Endothelial cell of umbilical vein (primary cell): ENCODE measurements around the gene OR8J1. TPM values are rescaled to one million over a fixed set of nuclear protein-coding genes. Genes with fewer than 3 reads are reported as not detected.

Experiments used
- BruUV-seq: library from RNA; stranded (reverse); fragments of 400-500 nt; replicated peaks from 2 replicates; lab custom pipeline; 2021; lab: Mats Ljungman, UMichigan
- CTCF ChIA-PET: fragments of 300-600, 350-600 bp; sonication (Branson Sonifier 250); formaldehyde crosslinking; loops from one replicate; lab custom pipeline; 2021; ENCODE audit warnings: antibody characterized with exemption, inconsistent platforms; lab: Charles Lee
- POLR2A ChIA-PET: fragments of 300-600, 350-600 bp; sonication (Branson Sonifier 250); formaldehyde crosslinking; loops from one replicate; lab custom pipeline; 2021; ENCODE audit warnings: antibody characterized with exemption, inconsistent platforms; lab: Charles Lee
- DNase-seq: peaks from one replicate; pipeline ENCODE4 v3.0.0-alpha.2; 2011; ENCODE audit warnings: low read depth, low spot score
- FAIRE-seq: peaks from 2 replicates; lab custom pipeline; 2011; peaks lifted over from hg19 to GRCh38; lab: Jason Lieb, UNC
- H2AFZ ChIP-seq: 2 replicates; pipeline ENCODE4 v1.6.0; 2012; ENCODE audit warnings: low read depth, low read length, control low read depth, inconsistent platforms
- H3K27ac ChIP-seq: 2 replicates; pipeline ENCODE4 v1.5.1; 2011; ENCODE audit warnings: low read depth, mild to moderate bottlenecking, control low read depth, low read length, moderate library complexity; ENCODE audit not compliant: insufficient read depth
- H3K27me3 ChIP-seq, 2 experiments: 2 replicates each; pipeline versions ENCODE4 v1.6.0 to v1.6.1; 2011; ENCODE audit warnings: low read length in 2 of 2, mixed read lengths in 1 of 2; ENCODE audit not compliant: control insufficient read depth in 2 of 2, insufficient read depth in 2 of 2
- H3K36me3 ChIP-seq, 2 experiments: 2 replicates in 1 of 2; 3 replicates in 1 of 2; pipeline ENCODE4 v1.5.1; 2011; ENCODE audit warnings: low read length in 2 of 2, mild to moderate bottlenecking in 1 of 2, moderate library complexity in 1 of 2; ENCODE audit not compliant: control insufficient read depth in 2 of 2, insufficient read depth in 2 of 2; ENCODE audit errors: extremely low read depth in 1 of 2
- H3K4me1 ChIP-seq: 3 replicates; pipeline ENCODE4 v1.5.1; 2011; ENCODE audit warnings: mild to moderate bottlenecking, low read length; ENCODE audit not compliant: control insufficient read depth, insufficient read depth; ENCODE audit errors: extremely low read depth
- H3K4me2 ChIP-seq: 2 replicates; pipeline ENCODE4 v1.6.1; 2011; ENCODE audit warnings: low read length, control low read depth, mixed read lengths; ENCODE audit not compliant: insufficient read depth
- H3K4me3 ChIP-seq, 3 experiments: fragments of 200-600 bp in 1 of 3; sonication (generic), shearing (Covaris generic) in 1 of 3; replicated peaks in 1 of 3; 2 replicates each; pipeline ENCODE4 v1.5.1; 2011 to 2016; ENCODE audit warnings: control low read depth in 3 of 3, low read length in 3 of 3, mild to moderate bottlenecking in 2 of 3, inconsistent platforms in 1 of 3, low read depth in 1 of 3, moderate library complexity in 1 of 3; ENCODE audit not compliant: insufficient read depth in 1 of 3
- H3K79me2 ChIP-seq: 2 replicates; pipeline ENCODE4 v1.6.0; 2012; ENCODE audit warnings: low read length, inconsistent platforms; ENCODE audit not compliant: control insufficient read depth, insufficient read depth
- H3K9ac ChIP-seq: replicated peaks from 2 replicates; pipeline ENCODE3; 2011; ENCODE audit warnings: low read length, control low read depth; ENCODE audit not compliant: insufficient read depth; ENCODE audit errors: extremely low read depth
- H3K9me1 ChIP-seq: replicated peaks from 3 replicates; pipeline ENCODE4 v1.6.0; 2011; ENCODE audit warnings: mild to moderate bottlenecking, low read length; ENCODE audit not compliant: control insufficient read depth, insufficient read depth; ENCODE audit errors: extremely low read depth
- H3K9me3 ChIP-seq: replicated peaks from 2 replicates; pipeline ENCODE4 v1.5.1; 2012; ENCODE audit warnings: low read length, inconsistent platforms; ENCODE audit not compliant: control insufficient read depth, insufficient read depth
- H4K20me1 ChIP-seq: replicated peaks from 2 replicates; pipeline ENCODE3; 2011; ENCODE audit warnings: mild to moderate bottlenecking, low read length; ENCODE audit not compliant: control insufficient read depth, insufficient read depth; ENCODE audit errors: extremely low read depth
- EZH2 ChIP-seq: IDR thresholded peaks from 2 replicates; pipeline ENCODE4 v1.6.1; 2012; ENCODE audit warnings: borderline replicate concordance, low read depth, mild to moderate bottlenecking, moderate library complexity, low read length, inconsistent platforms; ENCODE audit not compliant: severe bottlenecking
- FOS ChIP-seq: IDR thresholded peaks from 2 replicates; pipeline ENCODE4 v1.6.1; 2011; ENCODE audit warnings: mild to moderate bottlenecking, low read length, moderate library complexity, borderline replicate concordance; ENCODE audit not compliant: insufficient read depth
- GATA2 ChIP-seq: IDR thresholded peaks from 2 replicates; pipeline ENCODE4 v1.7.0; 2011; ENCODE audit warnings: low read depth, mild to moderate bottlenecking, moderate library complexity, mixed read lengths, low read length; ENCODE audit not compliant: insufficient read length, insufficient read depth
- JUN ChIP-seq: IDR thresholded peaks from 2 replicates; pipeline ENCODE4 v1.6.1; 2011; ENCODE audit warnings: borderline replicate concordance, low read depth; ENCODE audit not compliant: insufficient read length, insufficient read depth
- MYC ChIP-seq: IDR thresholded peaks from one replicate; pipeline ENCODE4 v1.6.1; 2011; ENCODE audit warnings: mild to moderate bottlenecking, low read depth, low read length
- POLR2AphosphoS5 ChIP-seq: IDR thresholded peaks from 2 replicates; pipeline ENCODE4 v1.6.1; 2012; ENCODE audit warnings: low read depth, mild to moderate bottlenecking, control low read depth, low read length, moderate library complexity; ENCODE audit not compliant: insufficient read depth
- dilution Hi-C: fragments of 300-500 bp; cut with MboI; formaldehyde crosslinking; loops from one replicate; pipeline ENCODE4 v1.15.0; 2019; ENCODE audit warnings: low sequenced_read_pairs; ENCODE audit not compliant: extremely low pct_ligation_motif_present
- intact Hi-C: fragments of 100-400 bp; cut with micrococcal nuclease; formaldehyde crosslinking; loops from one replicate; pipeline ENCODE4 v1.10.0; 2022
- polyA plus RNA-seq, 4 experiments: library from polyadenylated mRNA; depleted of rRNA in 3 of 4; stranded (reverse) in 3 of 4; unstranded in 1 of 4; fragments of >200 nt; gene quantifications; 2 replicates each; pipeline versions ENCODE4 v1.2.1 to v1.2.3, GENCODE V29; 2011 to 2012; ENCODE audit warnings: missing spikeins in 1 of 4
- total RNA-seq: library from RNA; stranded (reverse); gene quantifications from 2 replicates; pipeline ENCODE4 v1.2.3, GENCODE V29; 2021
- TF ChIP-seq, protein P1 (sequence below): IDR thresholded peaks from 2 replicates; pipeline ENCODE4 v1.6.1; 2011; ENCODE audit not compliant: insufficient read depth, insufficient read length
- TF ChIP-seq, protein P2 (sequence below), 2 donors: IDR thresholded peaks; 1 replicate in 1 of 2; 2 replicates in 1 of 2; pipeline ENCODE4 v1.5.1; 2011; ENCODE audit warnings: low read length in 2 of 2, mild to moderate bottlenecking in 2 of 2, moderate library complexity in 2 of 2, control low read depth in 1 of 2, inconsistent platforms in 1 of 2, low read depth in 1 of 2; ENCODE audit not compliant: insufficient read depth in 1 of 2; ENCODE audit errors: extremely low read depth in 1 of 2

The OR8J1 gene
- total and polyA plus RNA-seq, 2 donors (not counting 3 experiments of a cell fraction or from before 2014, with no cell fraction given), result not detected

DNA sequence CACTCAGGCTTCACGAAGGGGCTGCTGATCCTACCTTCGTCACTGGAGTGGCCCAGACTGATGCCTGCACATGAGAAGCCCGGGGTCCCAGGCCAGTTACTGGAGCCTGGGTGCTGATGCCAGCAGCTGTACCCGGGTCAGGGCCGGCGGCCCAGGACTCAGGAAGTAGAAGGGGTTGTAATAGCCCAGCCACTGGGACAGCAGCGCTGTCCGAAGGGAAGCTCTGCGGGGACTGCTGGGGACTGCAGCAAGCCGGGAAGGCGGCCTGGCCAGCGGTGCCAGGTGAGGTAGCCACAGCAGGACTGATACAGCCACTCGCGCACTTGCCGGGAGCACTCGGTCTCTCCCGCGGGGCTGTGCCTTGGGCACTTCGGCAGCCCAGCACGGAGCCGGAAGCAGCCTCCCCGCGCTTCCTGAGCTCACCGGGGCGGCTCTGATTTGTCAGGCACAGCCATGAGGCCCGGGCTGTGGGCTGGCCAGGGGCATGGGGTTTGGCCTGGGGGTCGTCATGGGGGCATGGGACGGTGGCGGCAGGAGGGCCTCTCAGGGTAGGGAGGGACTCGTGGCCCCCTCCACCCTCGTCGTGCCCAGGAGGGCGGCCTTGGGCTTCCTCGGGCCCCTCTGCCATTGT lies 22.1 kb upstream of the OR8J1 start:
- Histone ChIP-seq H3K9me1 (no peaks in the 10 kb centered on the region), H2AFZ (no peak overlapping the region), H3K79me2 (no peaks in the 10 kb centered on the region), H3K4me2 (no peak overlapping the region), H3K9ac (no peak overlapping the region), H3K27me3 (no peaks in the 10 kb centered on the region), H3K4me1 (no peaks in the 10 kb centered on the region), H3K9me3 (peaks cover 1% of the 10 kb centered on the region), H3K36me3 (no peaks in the 10 kb centered on the region), H4K20me1 (no peaks in the 10 kb centered on the region), H3K4me3 (no peak overlapping the region), H3K27ac (no peak overlapping the region)
- TF ChIP-seq, protein P1, sequence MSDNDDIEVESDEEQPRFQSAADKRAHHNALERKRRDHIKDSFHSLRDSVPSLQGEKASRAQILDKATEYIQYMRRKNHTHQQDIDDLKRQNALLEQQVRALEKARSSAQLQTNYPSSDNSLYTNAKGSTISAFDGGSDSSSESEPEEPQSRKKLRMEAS, result no peak
- no peak for TF ChIP-seq POLR2AphosphoS5
- no peak for TF ChIP-seq MYC
- FAIRE-seq (no peak), DNase-seq (no peak)
- CTCF ChIA-PET, result no interaction called here
- intact Hi-C loops, result no loop called here
- POLR2A ChIA-PET, result no interaction called here
- dilution Hi-C loops, result no loop called here
- BruUV-seq, result no TSS peak

DNA sequence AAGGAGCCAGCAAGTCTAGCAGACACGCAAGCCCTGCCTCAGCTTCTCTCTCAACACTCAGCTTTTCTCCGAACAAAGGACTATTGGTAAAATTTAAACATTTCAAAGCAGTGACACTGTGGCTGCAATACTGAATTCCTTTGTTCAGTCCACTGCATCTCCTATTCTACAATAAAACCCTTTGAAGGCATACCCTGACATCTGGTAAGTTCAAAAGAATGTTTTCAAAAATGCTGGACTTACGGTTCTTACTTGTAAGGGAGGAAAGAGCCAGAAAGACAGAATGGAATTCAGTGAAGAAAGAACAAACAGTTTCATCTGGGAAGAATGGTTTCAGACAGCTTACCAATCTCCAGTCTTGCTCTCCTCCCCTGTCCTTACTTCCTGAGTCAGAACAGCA lies 20.9 kb upstream of the OR8J1 start:
- dilution Hi-C loops (no loop called here), intact Hi-C loops (no loop called here)
- FAIRE-seq (no peak), DNase-seq (no peak)
- BruUV-seq, result no TSS peak
- H2AFZ ChIP-seq, result no peak overlapping the region
- no peak overlapping the region for H3K4me2 ChIP-seq
- TF ChIP-seq POLR2AphosphoS5, result no peak
- TF ChIP-seq EZH2, result no peak
- TF ChIP-seq, protein P2, sequence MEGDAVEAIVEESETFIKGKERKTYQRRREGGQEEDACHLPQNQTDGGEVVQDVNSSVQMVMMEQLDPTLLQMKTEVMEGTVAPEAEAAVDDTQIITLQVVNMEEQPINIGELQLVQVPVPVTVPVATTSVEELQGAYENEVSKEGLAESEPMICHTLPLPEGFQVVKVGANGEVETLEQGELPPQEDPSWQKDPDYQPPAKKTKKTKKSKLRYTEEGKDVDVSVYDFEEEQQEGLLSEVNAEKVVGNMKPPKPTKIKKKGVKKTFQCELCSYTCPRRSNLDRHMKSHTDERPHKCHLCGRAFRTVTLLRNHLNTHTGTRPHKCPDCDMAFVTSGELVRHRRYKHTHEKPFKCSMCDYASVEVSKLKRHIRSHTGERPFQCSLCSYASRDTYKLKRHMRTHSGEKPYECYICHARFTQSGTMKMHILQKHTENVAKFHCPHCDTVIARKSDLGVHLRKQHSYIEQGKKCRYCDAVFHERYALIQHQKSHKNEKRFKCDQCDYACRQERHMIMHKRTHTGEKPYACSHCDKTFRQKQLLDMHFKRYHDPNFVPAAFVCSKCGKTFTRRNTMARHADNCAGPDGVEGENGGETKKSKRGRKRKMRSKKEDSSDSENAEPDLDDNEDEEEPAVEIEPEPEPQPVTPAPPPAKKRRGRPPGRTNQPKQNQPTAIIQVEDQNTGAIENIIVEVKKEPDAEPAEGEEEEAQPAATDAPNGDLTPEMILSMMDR (IDR thresholded peaks at IDR 0.05; ENCODE audit: extremely low read depth in 1 of 2, insufficient read depth in 1 of 2, low read depth in 1 of 2, low read length in 2 of 2), result no peak
- TF ChIP-seq FOS, result no peak
- no peak for TF ChIP-seq JUN
- TF ChIP-seq GATA2, result no peak
- no peaks in the 10 kb centered on the region for H4K20me1 ChIP-seq
- POLR2A ChIA-PET, result no interaction called here
- CTCF ChIA-PET, result no interaction called here
- peaks cover 1% of the 10 kb centered on the region for H3K9me3 ChIP-seq
- H3K4me3 ChIP-seq, result no peak overlapping the region
- H3K36me3 ChIP-seq, result no peaks in the 10 kb centered on the region
- H3K27ac ChIP-seq, result no peak overlapping the region
- H3K9ac ChIP-seq, result no peak overlapping the region
- no peaks in the 10 kb centered on the region for H3K4me1 ChIP-seq
- no peaks in the 10 kb centered on the region for H3K79me2 ChIP-seq
- no peaks in the 10 kb centered on the region for H3K9me1 ChIP-seq
- H3K27me3 ChIP-seq, result no peaks in the 10 kb centered on the region
